ENCODE results near the gene KLHL29. TPM values are rescaled to one million over a fixed set of nuclear protein-coding genes. Genes with fewer than 3 reads are reported as not detected.

Gene KLHL29
- total and polyA plus RNA-seq, 10 of the 15 experiments (the other 5 are each of a cell fraction or from before 2014, with no cell fraction given): 1.4 to 19.5 (median 6.1) TPM

GRCh38 chr2:23585273-23586170 is 200.5 kb downstream of the KLHL29 start (continued):
- TF ChIP-seq, protein P1, sequence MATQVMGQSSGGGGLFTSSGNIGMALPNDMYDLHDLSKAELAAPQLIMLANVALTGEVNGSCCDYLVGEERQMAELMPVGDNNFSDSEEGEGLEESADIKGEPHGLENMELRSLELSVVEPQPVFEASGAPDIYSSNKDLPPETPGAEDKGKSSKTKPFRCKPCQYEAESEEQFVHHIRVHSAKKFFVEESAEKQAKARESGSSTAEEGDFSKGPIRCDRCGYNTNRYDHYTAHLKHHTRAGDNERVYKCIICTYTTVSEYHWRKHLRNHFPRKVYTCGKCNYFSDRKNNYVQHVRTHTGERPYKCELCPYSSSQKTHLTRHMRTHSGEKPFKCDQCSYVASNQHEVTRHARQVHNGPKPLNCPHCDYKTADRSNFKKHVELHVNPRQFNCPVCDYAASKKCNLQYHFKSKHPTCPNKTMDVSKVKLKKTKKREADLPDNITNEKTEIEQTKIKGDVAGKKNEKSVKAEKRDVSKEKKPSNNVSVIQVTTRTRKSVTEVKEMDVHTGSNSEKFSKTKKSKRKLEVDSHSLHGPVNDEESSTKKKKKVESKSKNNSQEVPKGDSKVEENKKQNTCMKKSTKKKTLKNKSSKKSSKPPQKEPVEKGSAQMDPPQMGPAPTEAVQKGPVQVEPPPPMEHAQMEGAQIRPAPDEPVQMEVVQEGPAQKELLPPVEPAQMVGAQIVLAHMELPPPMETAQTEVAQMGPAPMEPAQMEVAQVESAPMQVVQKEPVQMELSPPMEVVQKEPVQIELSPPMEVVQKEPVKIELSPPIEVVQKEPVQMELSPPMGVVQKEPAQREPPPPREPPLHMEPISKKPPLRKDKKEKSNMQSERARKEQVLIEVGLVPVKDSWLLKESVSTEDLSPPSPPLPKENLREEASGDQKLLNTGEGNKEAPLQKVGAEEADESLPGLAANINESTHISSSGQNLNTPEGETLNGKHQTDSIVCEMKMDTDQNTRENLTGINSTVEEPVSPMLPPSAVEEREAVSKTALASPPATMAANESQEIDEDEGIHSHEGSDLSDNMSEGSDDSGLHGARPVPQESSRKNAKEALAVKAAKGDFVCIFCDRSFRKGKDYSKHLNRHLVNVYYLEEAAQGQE (IDR thresholded peaks at IDR 0.05; ENCODE audit: low read depth, low read length): no peak
- TF ChIP-seq LARP7 (IDR thresholded peaks at IDR 0.05) (no peak), ZBTB4 (CRISPR knock-in tag; IDR thresholded peaks at IDR 0.05) (no peak), POLR2AphosphoS5 (IDR thresholded peaks at IDR 0.05; ENCODE audit: low read length) (no peak), HCFC1 (IDR thresholded peaks at IDR 0.05; ENCODE audit: low read length) (no peak)
